Measurements from ENCODE around the gene YPEL5. TPM values are rescaled to one million over a fixed set of nuclear protein-coding genes. Genes with fewer than 3 reads are reported as not detected.
"Not testable (repeated sequence)": the region's sequence is repeated elsewhere in the genome, so short reads cannot be mapped to it uniquely, and the experiment has no call there.

Gene YPEL5
- total RNA-seq: 16.8 and 19.6 TPM in 2 replicates

DNA sequence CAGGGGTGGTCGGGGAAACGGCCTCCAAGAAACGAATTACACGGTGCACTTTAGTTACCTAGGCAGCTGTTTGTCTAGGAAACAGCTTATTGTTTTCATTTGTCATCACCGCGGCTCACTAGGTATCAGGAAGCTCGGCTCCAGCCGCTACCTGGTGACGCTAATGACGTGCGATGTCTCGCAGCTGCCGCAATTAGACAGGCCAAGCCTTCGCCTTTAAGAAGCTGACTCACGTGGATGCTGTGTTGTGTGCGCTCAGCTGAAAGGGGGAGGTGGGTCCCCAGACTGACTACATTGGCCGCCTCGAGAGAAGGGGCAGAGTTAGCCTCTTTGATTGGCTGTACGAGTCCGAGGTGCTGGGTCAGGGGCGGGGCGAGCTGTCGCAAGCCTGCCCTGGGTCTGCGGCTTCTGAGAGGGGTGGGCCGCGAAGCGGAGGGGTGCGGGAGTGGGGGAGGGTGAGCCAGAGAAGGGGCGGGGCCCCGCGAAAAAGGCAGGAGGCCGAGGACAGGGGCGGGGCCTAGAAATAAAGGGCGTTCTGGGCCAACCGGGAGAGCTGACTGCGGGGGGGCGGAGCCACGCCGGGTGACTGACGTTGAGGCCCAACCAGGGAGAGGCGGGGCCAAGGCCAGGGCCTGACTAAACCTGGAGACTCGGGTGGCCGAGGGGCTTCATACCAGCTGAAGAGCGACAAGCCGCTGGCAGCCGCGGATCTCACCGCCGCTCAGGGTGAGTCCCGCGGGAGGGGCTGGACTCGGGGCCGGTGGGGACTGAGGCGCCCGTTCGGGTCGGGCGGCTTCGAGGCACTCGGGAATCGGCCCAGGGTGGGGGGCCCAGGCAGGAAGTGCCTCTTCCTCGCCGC, at the start of gene YPEL5:
Gene YPEL5 (plus strand): TSS at position 671 of the 859 bp plus-strand sequence. CDS start 9,645 bp downstream, outside the sequence.
- intact Hi-C loops (cut with micrococcal nuclease): loop anchor here (1.0 to 5.0 kb wide), 8 partner anchors 18 to 1916 kb away; partner anchors contain the start of genes LBH, SPAST and TRMT61B
- Mint-ChIP-seq H3K9me3 (no peaks in the 10 kb centered on the region), H3K27ac (peak within 1 kb of the TSS; percentile 97), H3K4me3 (peak within 1 kb of the TSS; percentile 87), H3K36me3 (ENCODE audit: low read depth) (peaks cover 8% of the 10 kb centered on the region), H3K27me3 (no peaks in the 10 kb centered on the region), H3K4me1 (peaks cover 32% of the 10 kb centered on the region)
- peak; percentile 100 for DNase-seq

DNA sequence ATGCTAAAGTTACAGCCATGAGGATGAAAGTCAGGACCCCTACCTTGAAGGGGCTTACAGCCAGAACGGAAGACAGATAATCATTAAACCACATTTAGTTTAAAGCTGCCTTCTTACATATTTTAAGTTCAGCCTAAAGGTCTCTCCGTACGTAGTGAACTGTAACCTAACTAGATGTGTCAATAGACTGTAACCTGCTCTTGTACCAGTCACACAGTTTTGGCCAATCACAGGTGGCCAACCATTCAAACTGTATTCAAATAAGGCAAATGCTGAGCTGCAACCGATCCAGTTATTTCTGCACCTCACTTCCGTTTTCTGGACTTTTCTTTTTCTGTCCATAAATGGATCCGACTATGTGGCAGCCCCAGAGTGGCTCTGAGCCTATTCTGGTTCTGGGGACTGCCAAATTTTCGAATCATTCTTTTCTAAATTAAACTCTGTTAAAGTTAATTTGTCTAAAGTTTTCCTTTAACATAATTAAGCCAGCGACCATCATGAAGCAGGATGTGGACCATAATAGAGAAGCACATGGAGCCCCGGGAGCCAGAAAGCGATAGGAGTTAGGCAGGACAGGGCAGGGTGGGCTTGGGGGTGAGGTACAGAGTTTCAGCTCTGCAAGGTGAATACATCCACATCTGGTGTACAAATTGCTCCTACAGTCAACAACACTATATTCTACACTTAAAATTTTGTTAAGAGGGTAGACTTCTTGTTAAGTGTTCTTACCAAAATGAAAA, 48.4 kb upstream of the YPEL5 start:
- no peak overlapping the region for H3K4me3 Mint-ChIP-seq
- intact Hi-C loops (cut with micrococcal nuclease): no loop called here
- H3K36me3 Mint-ChIP-seq (ENCODE audit: low read depth): no peaks in the 10 kb centered on the region
- H3K27ac Mint-ChIP-seq: no peak overlapping the region
- H3K4me1 Mint-ChIP-seq: no peaks in the 10 kb centered on the region
- no peak for DNase-seq
- peaks cover 19% of the 10 kb centered on the region for H3K27me3 Mint-ChIP-seq
- no peaks in the 10 kb centered on the region for H3K9me3 Mint-ChIP-seq

DNA sequence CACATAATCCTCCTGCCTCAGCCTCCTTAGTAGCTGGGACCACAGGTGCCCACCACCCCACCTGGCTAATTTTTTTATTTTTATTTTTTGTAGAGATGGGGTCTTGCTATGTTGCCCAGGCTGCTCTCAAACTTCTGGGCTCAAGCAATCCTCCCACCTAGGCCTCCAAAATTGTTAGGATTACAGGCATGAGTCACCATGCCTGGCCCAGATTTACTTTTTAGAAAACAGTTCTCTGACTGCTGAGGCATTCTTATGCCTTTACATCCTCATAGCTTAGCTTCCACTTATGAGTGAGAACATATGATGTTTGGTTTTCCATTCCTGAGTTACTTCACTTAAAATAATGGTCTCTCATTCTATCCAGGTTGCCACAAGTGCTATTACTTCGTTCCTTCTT, 47.4 kb upstream of the YPEL5 start:
- intact Hi-C loops (cut with micrococcal nuclease); H3K4me1 Mint-ChIP-seq; H3K9me3 Mint-ChIP-seq; DNase-seq; H3K4me3 Mint-ChIP-seq; H3K36me3 Mint-ChIP-seq (ENCODE audit: low read depth); H3K27ac Mint-ChIP-seq: not testable (repeated sequence)
- H3K27me3 Mint-ChIP-seq: peaks cover 20% of the 10 kb centered on the region

GRCh38 chr2:30100691-30101090, 46.1 kb upstream of the YPEL5 start:
- H3K4me3 Mint-ChIP-seq; intact Hi-C loops (cut with micrococcal nuclease): not testable (repeated sequence)

GRCh38 chr2:30104307-30104706, 42.5 kb upstream of the YPEL5 start:
- Mint-ChIP-seq H3K9me3 (no peaks in the 10 kb centered on the region), H3K4me3 (no peak overlapping the region)

More at GRCh38 chr2:30100691-30101090, 46.1 kb upstream of the YPEL5 start:
- not testable (repeated sequence) for H3K9me3 Mint-ChIP-seq; H3K36me3 Mint-ChIP-seq (ENCODE audit: low read depth); H3K27ac Mint-ChIP-seq; DNase-seq; H3K4me1 Mint-ChIP-seq
- peaks cover 20% of the 10 kb centered on the region for H3K27me3 Mint-ChIP-seq

GRCh38 chr2:30105556-30105955, 41.3 kb upstream of the YPEL5 start:
- intact Hi-C loops (cut with micrococcal nuclease): no loop called here
- no peaks in the 10 kb centered on the region for H3K9me3 Mint-ChIP-seq
- no peaks in the 10 kb centered on the region for H3K4me1 Mint-ChIP-seq
- H3K27ac Mint-ChIP-seq: no peak overlapping the region
- DNase-seq: no peak
- no peaks in the 10 kb centered on the region for H3K36me3 Mint-ChIP-seq (ENCODE audit: low read depth)
- H3K27me3 Mint-ChIP-seq: peaks cover 5% of the 10 kb centered on the region
- no peak overlapping the region for H3K4me3 Mint-ChIP-seq

More at GRCh38 chr2:30104307-30104706, 42.5 kb upstream of the YPEL5 start:
- no peak for DNase-seq
- H3K36me3 Mint-ChIP-seq (ENCODE audit: low read depth): no peaks in the 10 kb centered on the region
- peaks cover 10% of the 10 kb centered on the region for H3K27me3 Mint-ChIP-seq
- no peaks in the 10 kb centered on the region for H3K4me1 Mint-ChIP-seq
- intact Hi-C loops (cut with micrococcal nuclease): no loop called here
- H3K27ac Mint-ChIP-seq: no peak overlapping the region

DNA sequence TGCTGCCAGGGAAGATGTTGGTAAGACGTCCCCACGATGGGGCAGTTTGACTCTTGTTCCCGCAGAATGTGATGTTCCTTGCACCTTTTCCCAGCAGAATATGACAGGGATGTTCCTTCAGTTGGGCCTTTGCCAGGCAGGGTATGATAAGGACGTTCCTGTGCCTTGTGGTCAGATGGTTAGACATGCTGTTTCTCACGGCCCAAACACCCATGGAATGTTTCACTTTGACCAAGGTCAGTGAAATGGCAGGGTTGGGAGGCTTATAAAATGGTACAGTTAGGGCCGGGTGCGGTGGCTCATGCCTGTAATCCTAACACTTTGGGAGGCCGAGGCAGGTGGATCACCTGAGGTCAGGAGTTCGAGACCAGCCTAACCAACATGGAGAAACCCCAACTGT, 40.3 kb upstream of the YPEL5 start:
- H3K27ac Mint-ChIP-seq: no peak overlapping the region
- no peaks in the 10 kb centered on the region for H3K36me3 Mint-ChIP-seq (ENCODE audit: low read depth)
- no peaks in the 10 kb centered on the region for H3K9me3 Mint-ChIP-seq
- DNase-seq: no peak
- H3K27me3 Mint-ChIP-seq: peaks cover 5% of the 10 kb centered on the region
- no peak overlapping the region for H3K4me3 Mint-ChIP-seq
- H3K4me1 Mint-ChIP-seq: no peaks in the 10 kb centered on the region
- intact Hi-C loops (cut with micrococcal nuclease): no loop called here

- DNase-seq: no peak
- intact Hi-C loops (cut with micrococcal nuclease): no loop called here
- Mint-ChIP-seq H3K36me3 (ENCODE audit: low read depth) (no peaks in the 10 kb centered on the region), H3K27ac (no peak overlapping the region), H3K4me1 (no peaks in the 10 kb centered on the region), H3K27me3 (peaks cover 3% of the 10 kb centered on the region), H3K9me3 (no peaks in the 10 kb centered on the region), H3K4me3 (no peak overlapping the region)
Observed at GRCh38 chr2:30108192-30108591, 38.6 kb upstream of the YPEL5 start.

DNA sequence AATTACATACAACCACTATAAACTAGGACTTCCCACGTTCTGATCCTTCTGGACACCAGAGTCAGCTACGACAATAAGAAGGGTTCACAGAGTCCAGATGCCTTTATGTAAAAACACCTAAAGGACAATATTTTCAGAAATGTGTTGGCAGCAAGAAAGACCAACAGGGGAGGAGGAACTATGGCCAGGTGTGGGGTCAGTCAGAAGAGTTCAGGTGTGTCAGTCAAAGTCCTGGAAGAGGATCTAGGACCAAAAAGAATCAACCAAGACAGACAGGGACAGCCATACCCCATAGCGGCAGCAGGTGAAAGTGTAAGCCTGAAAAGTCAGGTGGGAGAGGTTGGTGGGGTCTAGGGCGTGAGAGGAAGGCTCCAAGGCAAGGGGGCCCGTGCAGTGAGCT, 38.0 kb upstream of the YPEL5 start:
- H3K4me3 Mint-ChIP-seq: no peak overlapping the region
- peaks cover 3% of the 10 kb centered on the region for H3K27me3 Mint-ChIP-seq
- intact Hi-C loops (cut with micrococcal nuclease): no loop called here
- DNase-seq: no peak
- no peaks in the 10 kb centered on the region for H3K36me3 Mint-ChIP-seq (ENCODE audit: low read depth)
- H3K4me1 Mint-ChIP-seq: no peaks in the 10 kb centered on the region
- no peaks in the 10 kb centered on the region for H3K9me3 Mint-ChIP-seq
- no peak overlapping the region for H3K27ac Mint-ChIP-seq

DNA sequence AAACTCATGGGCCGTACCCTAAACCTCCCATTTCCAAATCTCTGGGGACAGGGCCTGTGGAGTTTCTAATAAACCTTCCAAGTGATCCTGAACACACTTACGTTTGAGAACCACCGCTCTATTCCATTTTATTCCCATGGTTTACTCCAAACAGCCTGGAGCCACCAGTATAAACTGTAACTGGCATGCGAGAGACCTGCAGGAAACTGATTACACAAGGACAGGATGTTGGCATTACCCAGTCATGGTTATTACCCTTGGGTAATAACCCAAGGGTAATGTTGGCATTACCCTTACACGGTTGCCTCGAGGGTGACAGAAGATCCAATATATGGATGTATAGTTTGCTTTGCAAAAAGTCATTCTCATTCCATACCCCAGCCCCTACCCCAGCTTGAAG, 37.0 kb upstream of the YPEL5 start:
- DNase-seq: no peak
- Mint-ChIP-seq H3K27ac (no peak overlapping the region), H3K9me3 (no peaks in the 10 kb centered on the region), H3K4me1 (no peaks in the 10 kb centered on the region), H3K36me3 (ENCODE audit: low read depth) (no peaks in the 10 kb centered on the region), H3K4me3 (no peak overlapping the region), H3K27me3 (no peaks in the 10 kb centered on the region)
- intact Hi-C loops (cut with micrococcal nuclease): no loop called here

GRCh38 chr2:30110773-30111172, 36.0 kb upstream of the YPEL5 start:
- no peak for DNase-seq

GRCh38 chr2:30111186-30111585, 35.6 kb upstream of the YPEL5 start:
- H3K4me3 Mint-ChIP-seq; H3K27me3 Mint-ChIP-seq; intact Hi-C loops (cut with micrococcal nuclease); H3K36me3 Mint-ChIP-seq (ENCODE audit: low read depth); H3K9me3 Mint-ChIP-seq; H3K27ac Mint-ChIP-seq; H3K4me1 Mint-ChIP-seq; DNase-seq: not testable (repeated sequence)

More at GRCh38 chr2:30110773-30111172, 36.0 kb upstream of the YPEL5 start:
- intact Hi-C loops (cut with micrococcal nuclease): no loop called here
- H3K4me1 Mint-ChIP-seq: peaks cover 4% of the 10 kb centered on the region
- no peaks in the 10 kb centered on the region for H3K27me3 Mint-ChIP-seq
- no peaks in the 10 kb centered on the region for H3K9me3 Mint-ChIP-seq
- no peaks in the 10 kb centered on the region for H3K36me3 Mint-ChIP-seq (ENCODE audit: low read depth)
- no peak overlapping the region for H3K27ac Mint-ChIP-seq
- no peak overlapping the region for H3K4me3 Mint-ChIP-seq

DNA sequence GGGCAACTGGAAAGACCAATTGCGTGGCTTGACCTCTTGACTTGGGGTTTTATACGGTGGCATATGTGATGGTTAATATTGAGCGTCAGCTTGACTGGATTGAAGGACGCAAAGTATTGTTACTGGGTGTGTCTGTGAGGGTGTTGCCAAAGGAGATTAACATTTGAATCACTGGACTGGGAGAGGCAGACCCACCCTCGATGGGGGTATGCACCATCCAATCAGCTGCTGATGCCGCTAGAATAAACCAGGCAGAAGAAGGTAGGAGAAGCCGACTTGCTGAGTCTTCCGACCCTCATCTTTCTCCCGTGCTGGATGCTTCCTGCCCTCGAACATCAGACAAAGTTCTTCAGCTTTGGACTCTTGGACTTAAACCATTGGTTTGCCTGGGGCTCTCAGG, 34.2 kb upstream of the YPEL5 start:
- H3K4me3 Mint-ChIP-seq: no peak overlapping the region
- intact Hi-C loops (cut with micrococcal nuclease): no loop called here
- H3K9me3 Mint-ChIP-seq: no peaks in the 10 kb centered on the region

DNA sequence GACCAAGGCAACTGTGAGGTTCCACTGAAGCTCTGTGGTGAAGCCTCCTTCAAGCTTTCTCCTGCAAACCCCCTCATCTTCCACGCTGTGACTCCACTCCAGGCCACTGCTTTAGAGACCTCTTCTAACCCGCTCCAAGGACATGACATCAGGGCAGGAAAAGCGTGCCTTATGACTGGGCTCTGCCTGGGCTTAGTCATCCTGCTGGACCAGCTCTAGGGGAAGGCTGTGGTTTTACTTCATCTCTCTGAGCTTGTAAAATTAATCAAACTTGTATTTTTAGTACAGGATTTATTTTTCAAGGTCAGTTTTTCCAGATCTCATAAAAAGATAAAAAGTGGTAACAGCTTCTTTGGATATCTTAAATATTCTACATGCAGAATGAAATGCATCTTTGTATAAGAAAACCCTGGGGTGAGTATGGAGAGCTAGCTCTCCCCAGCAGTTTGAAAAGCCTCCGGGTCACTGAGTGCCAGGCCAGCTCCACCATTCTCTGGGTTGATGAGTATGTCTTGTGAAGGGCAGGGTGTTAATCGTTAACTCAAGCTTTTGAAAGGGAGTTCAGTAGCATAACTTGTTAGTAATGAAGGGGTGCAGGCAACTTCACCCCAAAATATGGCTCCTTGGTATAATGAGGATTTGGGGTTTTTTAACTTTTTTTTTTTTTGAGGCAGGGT, 33.1 kb upstream of the YPEL5 start:
- Mint-ChIP-seq H3K4me3 (no peak overlapping the region), H3K9me3 (no peaks in the 10 kb centered on the region), H3K27ac (no peak overlapping the region), H3K27me3 (no peaks in the 10 kb centered on the region), H3K4me1 (peaks cover 4% of the 10 kb centered on the region), H3K36me3 (ENCODE audit: low read depth) (no peaks in the 10 kb centered on the region)
- DNase-seq: no peak
- intact Hi-C loops (cut with micrococcal nuclease): no loop called here

More for the DNA sequence above, 34.2 kb upstream of the YPEL5 start:
- no peak for DNase-seq
- Mint-ChIP-seq H3K4me1 (peaks cover 4% of the 10 kb centered on the region), H3K27me3 (no peaks in the 10 kb centered on the region), H3K27ac (no peak overlapping the region), H3K36me3 (ENCODE audit: low read depth) (no peaks in the 10 kb centered on the region)
